ENCODE results near the gene FOXI1.

The FOXI1 gene

GRCh38 chr5:170152767-170153166 lies 47.1 kb downstream of the FOXI1 start:
- Histone ChIP-seq H3K9me3 (ENCODE audit: low read length) (no peaks in the 10 kb centered on the region), H3K27me3 (ENCODE audit: insufficient read depth, low read length) (no peaks in the 10 kb centered on the region), H2AFZ (ENCODE audit: low read depth, low read length) (no peak overlapping the region), H3K4me3 (ENCODE audit: low read length) (no peak overlapping the region), H3K4me1 (ENCODE audit: insufficient read depth, low read length) (no peaks in the 10 kb centered on the region), H3K36me3 (ENCODE audit: insufficient read depth, low read length) (no peaks in the 10 kb centered on the region)

GRCh38 chr5:170154297-170154696 lies 48.6 kb downstream of the FOXI1 start:
- H3K4me3 ChIP-seq (ENCODE audit: low read length): no peak overlapping the region
- no peaks in the 10 kb centered on the region for H3K4me1 ChIP-seq (ENCODE audit: insufficient read depth, low read length)
- no peaks in the 10 kb centered on the region for H3K9me3 ChIP-seq (ENCODE audit: low read length)
- H3K27me3 ChIP-seq (ENCODE audit: insufficient read depth, low read length): no peaks in the 10 kb centered on the region
- H3K36me3 ChIP-seq (ENCODE audit: insufficient read depth, low read length): no peaks in the 10 kb centered on the region
- H2AFZ ChIP-seq (ENCODE audit: low read depth, low read length): no peak overlapping the region

- no peaks in the 10 kb centered on the region for H3K4me1 ChIP-seq (ENCODE audit: insufficient read depth, low read length)
- no peaks in the 10 kb centered on the region for H3K36me3 ChIP-seq (ENCODE audit: insufficient read depth, low read length)
- no peak overlapping the region for H3K4me3 ChIP-seq (ENCODE audit: low read length)
- H3K9me3 ChIP-seq (ENCODE audit: low read length): no peaks in the 10 kb centered on the region
- H2AFZ ChIP-seq (ENCODE audit: low read depth, low read length): no peak overlapping the region
- no peaks in the 10 kb centered on the region for H3K27me3 ChIP-seq (ENCODE audit: insufficient read depth, low read length)
Measured at GRCh38 chr5:170154744-170155143, 49.0 kb downstream of the FOXI1 start.

- H3K36me3 ChIP-seq (ENCODE audit: insufficient read depth, low read length): no peaks in the 10 kb centered on the region
- H2AFZ ChIP-seq (ENCODE audit: low read depth, low read length): no peak overlapping the region
- H3K4me3 ChIP-seq (ENCODE audit: low read length): no peak overlapping the region
- no peaks in the 10 kb centered on the region for H3K4me1 ChIP-seq (ENCODE audit: insufficient read depth, low read length)
- no peaks in the 10 kb centered on the region for H3K9me3 ChIP-seq (ENCODE audit: low read length)
- H3K27me3 ChIP-seq (ENCODE audit: insufficient read depth, low read length): no peaks in the 10 kb centered on the region
Measured at GRCh38 chr5:170155771-170156170, 50.1 kb downstream of the FOXI1 start.

- Histone ChIP-seq H3K36me3 (ENCODE audit: insufficient read depth, low read length) (no peaks in the 10 kb centered on the region), H3K9me3 (ENCODE audit: low read length) (no peaks in the 10 kb centered on the region), H2AFZ (ENCODE audit: low read depth, low read length) (no peak overlapping the region), H3K4me3 (ENCODE audit: low read length) (no peak overlapping the region), H3K4me1 (ENCODE audit: insufficient read depth, low read length) (no peaks in the 10 kb centered on the region), H3K27me3 (ENCODE audit: insufficient read depth, low read length) (no peaks in the 10 kb centered on the region)
Measured at GRCh38 chr5:170159101-170159698, 53.5 kb downstream of the FOXI1 start.

All from neuron (in vitro differentiated cells).